ENCODE results near the gene MIGA2.
"Not testable (repeated sequence)": the region's sequence is repeated elsewhere in the genome, so short reads cannot be mapped to it uniquely, and the experiment has no call there.

Gene MIGA2

DNA sequence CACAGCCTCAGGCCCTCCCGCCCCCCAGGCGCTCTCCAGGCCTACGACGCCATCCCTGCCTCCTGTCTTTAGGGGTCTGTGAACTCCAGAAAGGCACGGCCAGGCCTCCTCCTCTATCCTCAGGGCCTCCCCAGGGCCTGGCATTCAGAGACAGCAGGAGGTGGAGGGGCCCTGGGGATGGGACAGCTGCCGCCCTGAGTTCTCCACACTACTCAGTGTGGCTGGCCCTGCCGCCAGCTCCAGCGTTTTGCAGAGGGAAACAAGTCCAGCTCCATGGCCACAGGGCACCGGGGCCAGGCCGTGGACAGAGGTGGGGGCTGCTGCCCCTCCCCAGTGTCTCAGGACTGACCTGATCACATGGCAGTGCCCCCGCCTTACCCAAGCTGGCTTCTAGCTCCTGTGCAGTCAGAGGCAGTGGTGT is 24.7 kb upstream of the MIGA2 start:
- DNase-seq, result no peak

GRCh38 chr9:129012343-129012742 is 24.1 kb upstream of the MIGA2 start:
- DNase-seq, result no peak

DNA sequence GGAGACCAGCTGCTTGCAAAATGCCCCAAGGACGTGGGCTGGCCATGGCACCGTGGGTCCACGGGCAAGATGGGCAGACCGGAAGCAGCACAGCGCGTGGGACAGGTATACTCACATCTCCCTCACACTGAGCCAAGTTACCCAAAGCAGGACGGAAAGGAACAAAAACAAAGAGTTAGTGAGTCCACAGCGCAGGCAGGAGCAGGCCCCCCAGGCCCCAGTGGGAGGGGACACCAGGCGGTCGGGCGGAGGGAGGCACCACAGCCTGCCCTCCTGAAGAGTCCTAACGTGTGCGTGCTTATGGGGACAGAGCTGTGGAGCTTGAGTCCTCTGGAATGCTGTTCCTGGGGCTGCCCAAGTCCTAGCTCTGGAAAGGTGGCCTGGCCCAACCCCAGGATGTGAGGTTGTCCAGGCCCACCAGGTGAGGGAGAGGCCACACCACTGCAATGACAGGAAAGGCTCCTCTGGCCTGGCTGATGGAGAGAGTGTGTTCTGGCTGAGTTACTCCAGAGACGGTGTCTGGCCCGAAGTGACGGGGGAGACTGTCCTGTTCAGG is 23.5 kb upstream of the MIGA2 start:
- no peak for DNase-seq

- DNase-seq, result no peak
Measured at GRCh38 chr9:129013674-129014073, 22.8 kb upstream of the MIGA2 start.

DNA sequence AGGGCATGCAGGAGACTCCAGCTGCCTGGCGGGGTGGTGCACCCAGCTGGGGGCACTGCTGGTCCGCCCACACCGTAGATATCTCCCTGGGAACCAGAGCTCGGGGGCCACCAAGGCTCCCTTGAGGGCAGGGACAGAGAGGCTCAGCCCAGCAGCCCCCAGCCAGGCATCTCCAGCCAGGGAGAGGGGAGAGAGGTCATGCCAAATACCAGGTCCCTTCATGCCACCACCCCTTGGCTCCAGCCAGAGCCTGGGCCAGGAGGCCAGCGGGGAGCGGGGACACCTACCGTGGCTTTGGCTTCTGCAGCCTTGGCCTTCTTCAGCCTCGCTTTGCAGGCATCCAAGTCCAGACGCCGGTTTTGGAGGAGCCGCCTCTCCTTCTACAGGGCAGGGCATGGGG is 22.3 kb upstream of the MIGA2 start:
- DNase-seq, result no peak

DNA sequence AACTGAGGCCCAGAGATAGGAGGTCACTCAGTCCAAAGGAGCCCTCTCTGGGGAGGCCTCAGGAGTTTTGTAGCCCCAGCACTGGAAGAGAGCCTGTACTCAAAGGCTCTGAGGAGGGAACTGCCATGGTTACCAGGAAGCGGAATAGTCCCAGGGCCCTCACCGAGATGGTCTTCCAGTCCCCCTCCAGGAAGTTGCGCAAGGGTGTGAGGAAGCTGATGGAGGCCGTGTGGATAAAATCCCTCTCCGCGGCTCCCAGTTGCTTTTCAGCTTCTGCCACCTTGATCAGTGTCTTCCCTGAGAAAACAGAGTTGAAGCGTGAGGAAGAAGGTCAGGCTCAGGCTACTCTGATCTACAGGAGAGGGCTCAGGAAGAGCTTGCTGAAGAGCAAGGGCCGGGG is 21.8 kb upstream of the MIGA2 start:
- DNase-seq, result no peak

DNA sequence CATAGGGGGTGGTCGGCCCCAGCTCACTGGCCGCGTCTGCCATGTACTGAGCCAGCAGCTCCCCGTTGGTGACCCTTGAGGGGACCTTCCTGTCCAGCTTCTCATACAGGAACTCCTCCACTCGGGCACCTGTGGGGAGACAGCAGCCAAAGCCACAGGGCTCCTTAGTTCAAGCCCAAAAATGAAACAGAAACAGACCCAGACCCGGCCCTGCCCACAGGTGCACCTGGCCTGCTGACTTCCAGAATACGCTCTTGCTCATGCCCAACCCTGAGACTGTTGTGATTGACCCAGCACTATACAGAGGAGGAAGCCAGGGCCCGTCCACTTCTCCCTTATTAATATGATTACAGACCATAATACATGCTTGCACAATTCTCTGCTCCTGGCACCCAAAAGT is 15.3 kb upstream of the MIGA2 start:
- no peak for DNase-seq

DNA sequence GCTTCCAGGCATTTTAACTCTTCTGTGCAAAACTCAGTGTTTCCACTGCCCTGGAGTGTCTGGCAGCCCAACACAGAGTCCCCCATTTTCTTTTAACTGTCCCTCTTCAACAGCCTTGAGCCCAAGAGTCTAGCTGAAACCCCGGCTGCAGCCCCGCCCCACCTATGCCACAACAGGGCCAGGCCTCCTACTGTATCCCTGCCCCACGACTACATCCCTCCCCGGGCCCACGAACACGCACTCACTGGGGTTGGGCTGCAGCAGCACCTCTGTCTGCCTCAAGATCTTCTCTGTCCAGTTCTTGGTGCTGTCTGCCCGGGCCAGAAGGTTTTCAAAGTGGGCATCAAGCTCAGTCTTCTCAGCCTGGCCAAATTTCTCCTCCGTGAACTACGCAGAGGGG is 14.4 kb upstream of the MIGA2 start:
- DNase-seq, result no peak

- no peak for DNase-seq
Measured at GRCh38 chr9:129023036-129023907, 13.2 kb upstream of the MIGA2 start.

GRCh38 chr9:129023908-129024233 is 12.6 kb upstream of the MIGA2 start:
- DNase-seq, result no peak

GRCh38 chr9:129026442-129027223 is 9.8 kb upstream of the MIGA2 start:
- DNase-seq, result peak; percentile 61

DNA sequence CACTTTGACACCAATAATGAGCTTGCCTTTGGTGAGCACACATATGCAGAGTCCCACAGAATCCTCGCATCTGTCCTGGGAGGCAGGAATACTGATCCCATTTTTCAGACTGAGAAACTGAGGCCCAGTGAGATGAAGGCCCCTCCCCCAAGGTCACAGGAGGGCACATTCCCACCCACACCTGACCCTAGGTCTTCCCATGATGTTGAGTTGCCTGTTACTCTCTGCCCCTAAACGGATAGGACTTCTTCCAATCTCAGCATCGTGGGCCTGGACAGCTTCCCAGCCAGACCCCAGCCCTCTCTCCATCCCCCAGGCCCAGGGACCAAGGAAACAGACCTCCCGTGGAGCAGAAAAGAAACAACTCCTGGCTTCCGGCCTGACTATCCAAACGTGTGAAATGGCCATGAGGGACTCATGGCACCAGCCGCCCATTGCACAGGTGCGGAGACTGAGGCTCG is 9.2 kb upstream of the MIGA2 start:
- DNase-seq, result no peak

DNA sequence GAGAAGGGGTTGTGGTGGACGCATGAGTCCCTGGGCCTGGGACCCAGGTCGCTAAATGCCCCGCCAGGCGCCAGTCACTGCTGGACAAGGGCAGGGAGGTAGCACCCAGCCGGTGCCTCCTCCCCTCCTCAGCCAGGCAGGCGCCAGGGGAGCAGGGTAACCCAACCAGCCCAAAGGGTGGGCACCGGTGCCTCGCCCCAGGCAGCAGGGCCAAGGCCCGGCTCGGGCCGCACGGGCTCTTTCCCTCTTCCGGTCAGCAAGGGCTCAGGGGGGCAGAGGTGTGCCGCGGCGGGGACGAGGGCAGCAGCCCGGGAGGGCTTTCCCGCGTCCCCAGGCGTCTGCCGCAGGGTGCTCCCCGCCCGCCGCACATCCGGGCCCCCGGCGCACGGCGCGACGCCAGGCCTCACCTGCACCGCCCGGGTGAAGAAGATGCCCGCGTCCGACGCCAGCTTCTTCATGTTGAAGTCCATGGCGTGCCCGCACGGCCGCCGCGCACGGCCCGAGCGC is 8.7 kb upstream of the MIGA2 start:
- DNase-seq, result peak; percentile 59

DNA sequence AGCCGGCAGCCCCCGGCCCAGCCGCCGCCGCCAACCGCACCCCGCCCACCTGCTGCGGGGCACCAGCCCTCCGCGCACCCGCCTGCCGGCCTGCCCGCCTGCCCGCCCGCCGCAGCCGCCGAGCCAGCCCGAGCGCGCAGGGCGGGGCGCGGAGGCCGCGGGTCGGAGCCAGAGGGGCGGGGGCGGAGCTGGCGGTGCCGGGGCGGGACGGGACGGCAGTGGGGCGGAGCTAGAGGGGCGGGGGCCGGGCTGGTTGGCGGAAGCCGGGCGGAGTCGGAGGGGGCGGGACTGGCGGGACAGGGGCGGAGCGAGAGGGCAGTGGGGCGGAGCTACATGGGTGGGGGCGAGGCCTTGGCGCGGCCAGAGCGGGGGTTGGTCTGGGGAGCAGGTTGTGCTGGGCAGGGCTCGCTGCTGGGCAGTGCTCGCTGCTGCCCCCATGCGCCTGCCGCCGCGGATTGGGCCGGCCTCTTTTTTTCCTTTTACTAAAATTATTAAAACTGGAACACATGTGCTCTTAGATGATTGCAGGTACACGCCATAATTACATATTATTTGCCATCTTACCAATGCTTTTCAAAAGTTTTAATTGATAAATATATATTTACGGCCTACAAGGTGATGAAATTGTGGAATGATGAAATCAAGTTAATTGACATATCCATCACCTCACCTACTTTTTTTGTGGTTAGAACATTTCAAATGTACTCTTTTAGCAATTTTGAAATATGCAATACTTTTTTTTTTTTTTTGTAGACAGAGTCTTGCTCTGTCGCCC is 8.0 kb upstream of the MIGA2 start, which contains the start of gene SH3GLB2:
SH3GLB2 (minus strand) TSS at position 140 of the 775 bp plus-strand sequence. CDS start 177 bp downstream, outside the sequence.
- peak; percentile 79 for DNase-seq

- no peak for DNase-seq
Measured at GRCh38 chr9:129030191-129030590, 6.2 kb upstream of the MIGA2 start.

GRCh38 chr9:129031514-129031913 is 4.9 kb upstream of the MIGA2 start:
- no peak for DNase-seq

DNA sequence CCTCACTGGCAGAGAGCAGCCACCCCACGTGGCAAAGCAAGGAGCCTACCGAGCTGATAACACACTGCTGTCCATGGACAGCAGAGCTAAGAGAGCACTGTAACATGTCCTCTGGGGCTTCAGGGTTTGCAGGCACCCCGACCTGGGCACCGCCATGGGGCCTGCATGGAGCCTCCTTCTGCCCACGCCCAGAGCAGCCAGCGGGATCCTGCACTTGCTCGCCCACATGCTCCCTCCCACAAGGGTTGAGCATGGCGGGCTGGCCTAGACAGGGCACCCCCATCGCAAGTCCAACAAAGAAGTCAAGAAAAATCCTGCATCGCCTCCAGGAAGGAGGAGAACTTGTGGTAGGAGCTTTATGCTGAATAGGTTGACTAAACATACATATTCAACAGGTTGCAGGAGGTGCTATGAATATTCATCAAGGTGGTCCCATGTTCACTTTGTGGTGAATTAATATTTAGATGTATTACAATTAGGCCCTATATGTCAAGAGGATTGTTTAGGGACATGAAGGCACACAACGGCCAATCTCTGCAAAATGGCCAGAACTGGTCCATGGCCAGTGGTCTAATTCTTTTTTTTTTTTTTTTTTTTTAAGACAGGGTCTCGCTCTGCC is 3.8 kb upstream of the MIGA2 start:
- DNase-seq, result no peak

- DNase-seq, result no peak
Measured at GRCh38 chr9:129033216-129033615, 3.2 kb upstream of the MIGA2 start.

DNA sequence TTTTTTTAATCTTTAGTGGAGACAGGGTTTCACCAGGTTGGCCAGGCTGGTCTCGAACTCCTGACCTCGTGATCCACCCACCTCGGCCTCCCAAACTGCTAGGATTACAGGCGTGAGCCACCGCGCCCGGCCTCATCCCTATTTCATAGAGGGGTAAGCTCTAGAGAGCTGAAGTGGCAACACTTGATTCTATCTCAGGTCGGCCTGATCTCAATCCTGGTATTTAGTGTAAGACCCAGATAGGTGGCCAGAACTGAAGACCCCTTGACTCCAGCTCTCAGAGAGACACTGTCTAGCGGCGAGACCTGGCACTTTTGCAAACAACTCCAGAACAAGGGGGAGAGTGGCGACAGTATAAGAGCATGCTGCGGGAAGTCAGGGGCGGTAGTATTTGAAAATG is 588 bp upstream of the MIGA2 start:
- not testable (repeated sequence) for DNase-seq

- no peak for DNase-seq
Measured at GRCh38 chr9:129036923-129037766, 719 bp downstream of the MIGA2 start.

GRCh38 chr9:129037767-129038098 is 1.3 kb downstream of the MIGA2 start:
- DNase-seq, result no peak

All from DMS79 treated with DMSO at 0.1 percent for 48 hours (cell line).